ENCODE results near the gene ZNF28.
"Not testable (repeated sequence)": the region's sequence is repeated elsewhere in the genome, so short reads cannot be mapped to it uniquely, and the experiment has no call there.

ZNF28 gene

DNA sequence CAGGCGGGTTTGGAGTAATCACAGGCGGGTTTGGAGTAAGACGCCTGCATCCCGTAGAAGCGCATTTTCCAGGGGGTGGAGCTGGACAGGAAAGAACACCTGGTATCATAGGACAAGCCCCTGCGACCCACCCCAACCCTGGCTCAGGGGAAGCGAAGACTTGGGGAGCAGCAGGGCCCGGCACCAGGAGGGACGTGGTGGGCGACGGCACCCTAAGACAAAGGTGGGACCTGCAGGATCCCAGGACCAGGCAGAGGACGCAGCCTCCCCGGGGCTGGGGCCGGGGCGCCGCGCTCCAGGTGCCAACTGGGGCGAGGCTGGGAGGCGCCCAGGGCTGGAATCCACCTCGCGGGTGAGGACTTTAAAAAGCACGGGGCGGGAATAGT lies 35.4 kb downstream of the ZNF28 start:
- no peaks in the 10 kb centered on the region for H4K20me1 ChIP-seq (ENCODE audit: control insufficient read depth, insufficient read depth, low read depth, low read length)
- H3K27ac ChIP-seq (ENCODE audit: low read depth, low read length): no peak overlapping the region
- peak overlapping the region; percentile 94 for H3K4me3 ChIP-seq (ENCODE audit: low read length)
- H3K79me2 ChIP-seq (ENCODE audit: control insufficient read depth, low read length): peaks cover 17% of the 10 kb centered on the region
- no peaks in the 10 kb centered on the region for H3K27me3 ChIP-seq (ENCODE audit: control insufficient read depth, low read length)
- H3K9me3 ChIP-seq (ENCODE audit: control insufficient read depth, insufficient read depth, low read length): no peaks in the 10 kb centered on the region
- H3K36me3 ChIP-seq (ENCODE audit: control insufficient read depth, low read length): peaks cover 4% of the 10 kb centered on the region
- no peaks in the 10 kb centered on the region for H3F3A ChIP-seq (ENCODE audit: control insufficient read depth, insufficient read depth)
- peak overlapping the region; percentile 69 for H3K4me2 ChIP-seq (ENCODE audit: low read length)
- no peaks in the 10 kb centered on the region for H3K9me2 ChIP-seq (replicated peaks; ENCODE audit: control insufficient read depth, low read length)
- H3K4me1 ChIP-seq (ENCODE audit: control insufficient read depth, low read length): peaks cover 6% of the 10 kb centered on the region; the same call in 1 of the 2 replicates
- TF ChIP-seq EZH2phosphoT487 (IDR thresholded peaks at IDR 0.05; ENCODE audit: borderline replicate concordance, low read length) (no peak), CTCF (IDR thresholded peaks at IDR 0.05; ENCODE audit: low read depth, low read length, poor library complexity, severe bottlenecking) (no peak)

DNA sequence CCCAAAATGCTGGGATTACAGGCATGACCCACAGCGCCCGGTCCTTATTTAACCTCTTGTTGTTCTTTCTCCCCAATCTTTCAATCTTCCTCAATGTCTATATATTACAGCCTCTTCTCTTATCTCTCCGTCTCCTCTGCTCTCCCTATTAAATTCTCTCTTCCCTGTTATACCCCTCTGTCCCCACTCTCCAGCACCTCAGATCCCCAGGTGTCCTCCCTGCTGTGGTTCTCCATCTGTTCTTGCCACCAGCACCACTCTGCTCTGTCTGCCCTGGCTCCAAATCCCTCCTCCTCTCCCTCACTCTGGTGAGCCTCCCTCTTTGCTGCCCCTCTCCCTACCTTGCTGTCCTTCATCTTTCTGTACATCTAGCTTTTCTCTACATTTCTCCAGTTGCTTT lies 35.9 kb downstream of the ZNF28 start:
- Histone ChIP-seq H3K36me3 (ENCODE audit: control insufficient read depth, low read length) (peaks cover 4% of the 10 kb centered on the region), H3K27me3 (ENCODE audit: control insufficient read depth, low read length) (no peaks in the 10 kb centered on the region), H3K27ac (ENCODE audit: low read depth, low read length) (no peak overlapping the region), H3K9me2 (replicated peaks; ENCODE audit: control insufficient read depth, low read length) (no peaks in the 10 kb centered on the region), H3K79me2 (ENCODE audit: control insufficient read depth, low read length) (peaks cover 17% of the 10 kb centered on the region), H3K4me3 (ENCODE audit: low read length) (peak overlapping the region; percentile 94), H3K4me2 (ENCODE audit: low read length) (peak overlapping the region; percentile 69), H3F3A (ENCODE audit: control insufficient read depth, insufficient read depth) (no peaks in the 10 kb centered on the region), H4K20me1 (ENCODE audit: control insufficient read depth, insufficient read depth, low read depth, low read length) (no peaks in the 10 kb centered on the region), H3K9me3 (ENCODE audit: control insufficient read depth, insufficient read depth, low read length) (no peaks in the 10 kb centered on the region), H3K4me1 (ENCODE audit: control insufficient read depth, low read length) (peaks cover 6% of the 10 kb centered on the region; the same call in 1 of the 2 replicates)
- no peak for TF ChIP-seq EZH2phosphoT487 (IDR thresholded peaks at IDR 0.05; ENCODE audit: borderline replicate concordance, low read length)

GRCh38 chr19:52782864-52783263 lies 38.6 kb downstream of the ZNF28 start:
- H3F3A ChIP-seq (ENCODE audit: control insufficient read depth, insufficient read depth); H3K4me1 ChIP-seq (ENCODE audit: control insufficient read depth, low read length); H3K4me3 ChIP-seq (ENCODE audit: low read length); H3K36me3 ChIP-seq (ENCODE audit: control insufficient read depth, low read length); H3K27me3 ChIP-seq (ENCODE audit: control insufficient read depth, low read length); H3K4me2 ChIP-seq (ENCODE audit: low read length); H3K9me2 ChIP-seq (replicated peaks; ENCODE audit: control insufficient read depth, low read length); H4K20me1 ChIP-seq (ENCODE audit: control insufficient read depth, insufficient read depth, low read depth, low read length); H3K9me3 ChIP-seq (ENCODE audit: control insufficient read depth, insufficient read depth, low read length); H3K27ac ChIP-seq (ENCODE audit: low read depth, low read length): not testable (repeated sequence)
- H3K79me2 ChIP-seq (ENCODE audit: control insufficient read depth, low read length): peaks cover 17% of the 10 kb centered on the region

DNA sequence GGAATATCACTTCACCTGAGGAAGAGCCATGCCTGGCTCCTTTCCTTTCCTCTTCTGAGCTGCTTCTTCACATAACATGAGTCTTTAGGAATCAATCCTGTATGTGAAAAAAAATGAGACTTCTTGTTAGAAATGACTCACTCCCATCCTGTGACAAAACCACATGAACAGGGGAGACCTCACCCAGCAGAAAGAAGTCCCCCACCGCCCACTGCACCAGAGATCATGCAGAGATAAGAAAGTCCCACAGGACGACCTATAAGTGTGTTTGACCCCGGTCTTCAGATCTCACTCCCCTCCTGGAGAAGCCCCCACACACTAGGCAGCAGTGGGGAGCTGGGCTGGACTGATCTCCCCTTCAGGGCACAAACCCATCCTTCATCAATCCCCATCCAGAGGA lies 42.6 kb downstream of the ZNF28 start:
- Histone ChIP-seq H3K4me1 (ENCODE audit: control insufficient read depth, low read length) (no peaks in the 10 kb centered on the region), H3K9me2 (replicated peaks; ENCODE audit: control insufficient read depth, low read length) (no peaks in the 10 kb centered on the region), H3K9me3 (ENCODE audit: control insufficient read depth, insufficient read depth, low read length) (no peaks in the 10 kb centered on the region), H3K4me2 (ENCODE audit: low read length) (no peak overlapping the region), H3K27ac (ENCODE audit: low read depth, low read length) (no peak overlapping the region), H3K79me2 (ENCODE audit: control insufficient read depth, low read length) (peaks cover 2% of the 10 kb centered on the region; the same call in 1 of the 2 replicates), H3K4me3 (ENCODE audit: low read length) (no peak overlapping the region), H4K20me1 (ENCODE audit: control insufficient read depth, insufficient read depth, low read depth, low read length) (no peaks in the 10 kb centered on the region), H3K36me3 (ENCODE audit: control insufficient read depth, low read length) (peaks cover 13% of the 10 kb centered on the region), H3K27me3 (ENCODE audit: control insufficient read depth, low read length) (no peaks in the 10 kb centered on the region), H3F3A (ENCODE audit: control insufficient read depth, insufficient read depth) (no peaks in the 10 kb centered on the region)
- no peak for TF ChIP-seq CTCF (IDR thresholded peaks at IDR 0.05; ENCODE audit: low read depth, low read length, poor library complexity, severe bottlenecking)
- no peak for TF ChIP-seq EZH2phosphoT487 (IDR thresholded peaks at IDR 0.05; ENCODE audit: borderline replicate concordance, low read length)

GRCh38 chr19:52756447-52756846 lies 65.0 kb downstream of the ZNF28 start:
- not testable (repeated sequence) for H3K9me3 ChIP-seq (ENCODE audit: control insufficient read depth, insufficient read depth, low read length); H3F3A ChIP-seq (ENCODE audit: control insufficient read depth, insufficient read depth); H3K36me3 ChIP-seq (ENCODE audit: control insufficient read depth, low read length); H3K4me2 ChIP-seq (ENCODE audit: low read length); H3K4me3 ChIP-seq (ENCODE audit: low read length); H3K27me3 ChIP-seq (ENCODE audit: control insufficient read depth, low read length); H3K4me1 ChIP-seq (ENCODE audit: control insufficient read depth, low read length); H4K20me1 ChIP-seq (ENCODE audit: control insufficient read depth, insufficient read depth, low read depth, low read length); H3K79me2 ChIP-seq (ENCODE audit: control insufficient read depth, low read length); H3K27ac ChIP-seq (ENCODE audit: low read depth, low read length); H3K9me2 ChIP-seq (replicated peaks; ENCODE audit: control insufficient read depth, low read length)
